ENCODE results near the gene CD9. TPM values are rescaled to one million over a fixed set of nuclear protein-coding genes. Genes with fewer than 3 reads are reported as not detected.

CD9 gene
- total RNA-seq, 1 donor from 2014 or later = 181 TPM

DNA sequence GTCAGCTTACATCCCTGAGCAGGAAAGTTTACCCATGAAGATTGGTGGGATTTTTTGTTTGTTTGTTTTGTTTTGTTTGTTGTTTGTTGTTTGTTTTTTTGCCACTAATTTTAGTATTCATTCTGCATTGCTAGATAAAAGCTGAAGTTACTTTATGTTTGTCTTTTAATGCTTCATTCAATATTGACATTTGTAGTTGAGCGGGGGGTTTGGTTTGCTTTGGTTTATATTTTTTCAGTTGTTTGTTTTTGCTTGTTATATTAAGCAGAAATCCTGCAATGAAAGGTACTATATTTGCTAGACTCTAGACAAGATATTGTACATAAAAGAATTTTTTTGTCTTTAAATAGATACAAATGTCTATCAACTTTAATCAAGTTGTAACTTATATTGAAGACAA, 37.6 kb downstream of the CD9 start:
- TF ChIP-seq, protein P1, sequence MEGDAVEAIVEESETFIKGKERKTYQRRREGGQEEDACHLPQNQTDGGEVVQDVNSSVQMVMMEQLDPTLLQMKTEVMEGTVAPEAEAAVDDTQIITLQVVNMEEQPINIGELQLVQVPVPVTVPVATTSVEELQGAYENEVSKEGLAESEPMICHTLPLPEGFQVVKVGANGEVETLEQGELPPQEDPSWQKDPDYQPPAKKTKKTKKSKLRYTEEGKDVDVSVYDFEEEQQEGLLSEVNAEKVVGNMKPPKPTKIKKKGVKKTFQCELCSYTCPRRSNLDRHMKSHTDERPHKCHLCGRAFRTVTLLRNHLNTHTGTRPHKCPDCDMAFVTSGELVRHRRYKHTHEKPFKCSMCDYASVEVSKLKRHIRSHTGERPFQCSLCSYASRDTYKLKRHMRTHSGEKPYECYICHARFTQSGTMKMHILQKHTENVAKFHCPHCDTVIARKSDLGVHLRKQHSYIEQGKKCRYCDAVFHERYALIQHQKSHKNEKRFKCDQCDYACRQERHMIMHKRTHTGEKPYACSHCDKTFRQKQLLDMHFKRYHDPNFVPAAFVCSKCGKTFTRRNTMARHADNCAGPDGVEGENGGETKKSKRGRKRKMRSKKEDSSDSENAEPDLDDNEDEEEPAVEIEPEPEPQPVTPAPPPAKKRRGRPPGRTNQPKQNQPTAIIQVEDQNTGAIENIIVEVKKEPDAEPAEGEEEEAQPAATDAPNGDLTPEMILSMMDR (IDR thresholded peaks at IDR 0.05) = no peak
- Histone ChIP-seq H3K4me3 (no peak overlapping the region), H3K4me1 (peaks cover 5 to 16% of the 10 kb centered on the region in 2 donors), H3K9me3 (no peaks in the 10 kb centered on the region), H3K27ac (no peak overlapping the region), H3K27me3 (no peaks in the 10 kb centered on the region), H3K36me3 (peaks cover 66 to 68% of the 10 kb centered on the region in 2 donors)
- intact Hi-C loops (cut with DNase I) = no loop called here
- DNase-seq (ENCODE audit: low spot score in 2 of 2) = no peak

- peaks cover 58 to 60% of the 10 kb centered on the region in 2 donors for H3K36me3 ChIP-seq
- intact Hi-C loops (cut with DNase I) = no loop called here
- no peaks in the 10 kb centered on the region for H3K9me3 ChIP-seq
- TF ChIP-seq, protein P1 (IDR thresholded peaks at IDR 0.05) = no peak
- H3K27me3 ChIP-seq = no peaks in the 10 kb centered on the region
- no peak for DNase-seq (ENCODE audit: low spot score in 2 of 2)
- no peak overlapping the region for H3K27ac ChIP-seq
- H3K4me3 ChIP-seq = no peak overlapping the region
- peaks cover 0 to 6% of the 10 kb centered on the region in 2 donors for H3K4me1 ChIP-seq
Observed at GRCh38 chr12:6238875-6239274, 38.7 kb downstream of the CD9 start.

GRCh38 chr12:6241495-6241894, 41.3 kb downstream of the CD9 start:
- TF ChIP-seq, protein P1 (IDR thresholded peaks at IDR 0.05) = no peak
- no peak for DNase-seq (ENCODE audit: low spot score in 2 of 2)

DNA sequence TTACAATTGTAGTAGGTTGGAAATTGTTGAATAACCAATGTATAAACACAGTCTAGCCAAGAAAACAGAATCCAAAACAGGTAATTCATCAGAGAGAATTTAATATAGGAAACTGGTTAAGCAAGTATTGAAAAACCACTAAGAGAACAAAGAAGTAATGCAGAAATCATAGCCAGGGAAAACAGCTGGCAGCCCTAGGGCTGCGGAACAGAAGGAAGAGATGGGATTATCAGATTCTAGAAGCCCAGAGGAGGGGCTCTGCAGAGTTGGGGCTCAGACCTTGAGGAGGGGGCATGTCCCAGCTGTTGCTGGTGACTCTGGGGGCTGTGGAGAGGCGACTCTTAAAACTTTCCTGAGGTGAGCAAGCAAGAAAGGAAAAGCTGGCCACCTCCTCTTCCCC, 49.4 kb downstream of the CD9 start:
- no peak for DNase-seq (ENCODE audit: low spot score in 2 of 2)
- Histone ChIP-seq H3K36me3 (no peaks in the 10 kb centered on the region), H3K4me3 (no peak overlapping the region), H3K9me3 (no peaks in the 10 kb centered on the region), H3K27ac (no peak overlapping the region), H3K27me3 (no peaks in the 10 kb centered on the region), H3K4me1 (no peaks in the 10 kb centered on the region)
- TF ChIP-seq, protein P1 (IDR thresholded peaks at IDR 0.05) = no peak
- intact Hi-C loops (cut with DNase I) = no loop called here

More at GRCh38 chr12:6241495-6241894, 41.3 kb downstream of the CD9 start:
- Histone ChIP-seq H3K4me3 (no peak overlapping the region), H3K27ac (no peak overlapping the region), H3K9me3 (no peaks in the 10 kb centered on the region), H3K4me1 (peaks cover 0 to 3% of the 10 kb centered on the region in 2 donors), H3K36me3 (peaks cover 38 to 40% of the 10 kb centered on the region in 2 donors), H3K27me3 (no peaks in the 10 kb centered on the region)
- intact Hi-C loops (cut with DNase I) = no loop called here

- H3K27ac ChIP-seq = no peak overlapping the region
- TF ChIP-seq, protein P1 (IDR thresholded peaks at IDR 0.05) = no peak
- no peaks in the 10 kb centered on the region for H3K36me3 ChIP-seq
- intact Hi-C loops (cut with DNase I) = no loop called here
- no peak for DNase-seq (ENCODE audit: low spot score in 2 of 2)
- H3K27me3 ChIP-seq = no peaks in the 10 kb centered on the region
- H3K4me1 ChIP-seq = no peaks in the 10 kb centered on the region
- H3K9me3 ChIP-seq = no peaks in the 10 kb centered on the region
- H3K4me3 ChIP-seq = no peak overlapping the region
Observed at GRCh38 chr12:6250343-6250742, 50.1 kb downstream of the CD9 start.

DNA sequence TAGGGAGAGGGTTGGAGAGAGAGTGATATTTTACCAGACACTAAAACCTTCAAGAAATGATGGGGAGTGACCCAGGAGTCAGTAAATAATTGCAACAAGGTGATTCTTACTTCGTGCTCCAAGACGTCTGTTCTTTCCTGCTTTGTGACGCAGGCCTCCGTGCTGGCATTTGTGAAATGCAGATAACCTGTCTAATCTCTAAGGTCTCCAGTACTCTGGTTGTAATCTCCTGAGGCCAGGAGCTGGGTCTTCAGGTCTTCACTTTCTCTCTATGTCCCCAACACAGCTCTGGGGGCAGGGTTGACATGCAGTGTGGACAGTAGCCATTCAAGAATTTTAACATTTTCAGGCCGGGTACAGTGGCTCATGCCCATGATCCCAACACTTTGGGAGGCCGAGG, 53.1 kb downstream of the CD9 start:
- Histone ChIP-seq H3K4me1 (no peaks in the 10 kb centered on the region), H3K36me3 (no peaks in the 10 kb centered on the region), H3K27me3 (no peaks in the 10 kb centered on the region), H3K4me3 (no peak overlapping the region), H3K9me3 (no peaks in the 10 kb centered on the region), H3K27ac (no peak overlapping the region)
- TF ChIP-seq, protein P1 (IDR thresholded peaks at IDR 0.05) = no peak
- DNase-seq (ENCODE audit: low spot score in 2 of 2) = no peak
- intact Hi-C loops (cut with DNase I) = no loop called here
